GM15510 (cell line): ENCODE data around the gene KCNG1.

Experiments used
- POLR2A ChIP-seq: IDR thresholded peaks from 3 replicates; pipeline ENCODE4 v1.6.1; 2011; ENCODE audit warnings: borderline replicate concordance; ENCODE audit not compliant: insufficient read length; ENCODE audit errors: extremely low read depth

KCNG1 gene

DNA sequence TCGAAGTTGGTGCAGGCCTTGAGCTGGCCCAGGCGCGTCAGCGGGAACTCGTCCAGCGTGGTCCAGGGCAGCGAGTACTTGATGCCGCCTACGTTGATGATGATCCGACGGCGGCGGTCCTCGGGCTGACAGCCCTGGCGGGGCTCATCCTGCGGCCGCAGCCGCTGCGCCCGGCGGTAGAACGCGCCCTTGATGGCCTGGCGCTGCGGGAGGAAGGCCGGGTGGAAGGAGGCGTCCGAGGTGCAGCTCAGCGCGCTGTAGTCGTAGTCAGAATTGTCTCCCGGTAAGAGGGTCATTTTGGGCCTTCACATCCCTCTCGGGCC is 12.9 kb downstream of the KCNG1 start:
- no peak for TF ChIP-seq POLR2A

DNA sequence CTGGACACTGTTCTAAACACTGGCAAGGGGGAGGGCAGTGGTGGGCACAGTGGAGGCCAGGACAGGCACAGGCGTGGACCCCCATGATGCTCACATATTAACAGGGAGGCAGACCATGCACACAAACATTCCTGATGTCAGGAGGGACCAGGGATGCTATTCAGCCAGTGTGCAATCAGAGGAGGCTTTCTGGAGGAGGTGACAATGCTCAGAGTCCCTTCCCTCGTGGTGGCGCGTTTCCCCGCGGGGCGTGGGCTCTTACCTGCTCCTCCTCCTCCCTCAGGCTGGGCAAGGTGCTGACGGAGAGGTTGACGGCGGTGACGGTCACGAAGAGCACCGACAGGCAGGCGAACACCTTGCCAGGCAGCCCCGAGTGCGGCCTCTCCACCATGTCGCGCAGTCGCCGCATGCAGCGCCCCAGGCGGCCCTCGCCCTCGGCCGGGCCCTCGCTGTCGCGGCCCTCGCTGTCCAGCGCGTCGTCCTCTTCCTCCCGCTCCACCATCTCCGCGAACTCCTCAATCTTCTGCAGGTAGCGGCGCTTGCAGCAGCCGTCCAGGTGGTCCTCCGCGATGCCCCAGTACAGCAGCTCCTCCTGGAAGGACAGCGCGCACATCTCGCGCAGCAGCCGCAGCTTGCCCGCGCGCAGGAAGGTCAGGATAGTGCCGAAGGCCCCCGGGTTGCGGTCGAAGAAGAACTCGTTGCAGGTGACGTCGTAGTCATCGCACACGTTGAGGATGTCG is 13.4 kb downstream of the KCNG1 start:
- TF ChIP-seq POLR2A, result no peak

DNA sequence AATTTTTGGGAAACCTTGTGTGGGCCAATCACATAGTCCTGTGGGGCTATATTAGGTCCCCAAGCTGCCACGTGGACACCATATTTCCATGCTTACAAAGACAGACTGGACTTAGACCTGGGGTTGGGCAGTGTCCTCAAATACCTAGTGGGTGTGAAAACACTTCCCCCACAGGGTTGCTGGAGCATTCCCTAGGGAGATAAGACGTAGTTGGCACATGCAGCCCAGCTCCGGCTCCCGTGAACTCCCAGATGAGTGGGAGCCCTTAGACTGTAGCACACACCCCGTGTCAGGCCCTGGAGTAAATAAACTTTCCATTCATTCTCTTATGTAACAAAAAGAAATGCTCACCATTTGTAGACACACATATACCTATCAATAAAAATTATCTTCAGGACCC is 14.2 kb downstream of the KCNG1 start:
- TF ChIP-seq POLR2A, result no peak

DNA sequence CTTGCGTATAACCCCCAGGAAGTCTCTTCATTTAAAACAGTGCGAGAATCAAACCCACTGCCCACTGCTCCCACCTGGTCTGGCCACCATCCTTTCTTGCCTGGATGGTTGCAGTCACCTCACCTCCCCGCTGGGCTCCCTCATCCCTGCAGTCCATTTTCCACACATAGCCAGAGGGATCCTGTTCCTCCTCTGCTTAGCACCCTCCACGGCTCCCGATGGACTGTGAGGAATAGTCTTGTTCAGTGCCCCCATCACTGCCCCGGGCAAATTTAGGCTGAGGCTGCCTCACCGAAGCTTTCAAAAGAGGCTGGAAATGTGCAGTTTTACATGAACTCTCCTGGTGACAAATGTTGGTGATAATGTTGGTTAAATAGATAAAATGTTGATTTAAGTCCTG is 17.7 kb downstream of the KCNG1 start:
- TF ChIP-seq POLR2A, result no peak

DNA sequence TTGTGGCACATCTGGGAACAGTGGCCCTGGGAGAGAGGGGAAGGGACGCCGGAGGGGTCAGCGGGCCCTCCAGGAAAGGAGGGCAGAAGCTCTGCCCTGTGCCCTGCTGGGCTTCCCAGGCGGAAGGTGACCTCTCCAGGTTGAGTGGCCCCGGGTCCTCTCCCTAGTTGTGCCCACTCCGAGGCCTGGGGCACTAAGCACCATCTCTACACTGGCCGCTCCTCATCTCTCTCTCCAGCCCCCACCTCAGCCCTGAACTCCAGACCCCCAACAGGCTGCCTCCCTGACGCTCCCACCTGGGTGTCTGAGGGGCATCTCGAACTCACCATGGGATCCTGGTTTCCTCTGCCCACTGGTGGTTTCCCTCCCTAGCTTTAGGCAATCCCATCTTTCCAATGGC is 18.1 kb downstream of the KCNG1 start:
- no peak for TF ChIP-seq POLR2A

DNA sequence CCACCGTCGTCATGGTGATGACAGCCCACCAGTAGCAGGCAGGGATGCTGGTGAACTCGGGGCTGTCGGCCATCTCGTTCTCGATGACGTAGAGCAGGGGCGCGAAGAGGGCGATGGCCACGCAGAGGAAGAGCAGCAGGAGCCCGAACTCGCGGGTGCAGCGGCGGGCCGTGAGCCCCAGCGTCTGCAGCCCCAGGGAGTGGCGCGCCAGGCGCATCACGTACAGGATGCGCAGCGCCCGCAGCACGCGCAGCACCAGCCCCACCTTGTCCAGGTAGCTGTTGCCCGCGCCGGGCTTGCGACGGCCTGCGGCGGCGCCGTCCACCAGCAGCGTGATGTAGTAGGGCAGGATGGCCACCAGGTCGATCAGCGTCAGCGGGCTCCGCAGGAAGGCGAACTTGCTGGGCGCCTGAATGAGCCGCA is 18.6 kb downstream of the KCNG1 start:
- TF ChIP-seq POLR2A, result no peak

DNA sequence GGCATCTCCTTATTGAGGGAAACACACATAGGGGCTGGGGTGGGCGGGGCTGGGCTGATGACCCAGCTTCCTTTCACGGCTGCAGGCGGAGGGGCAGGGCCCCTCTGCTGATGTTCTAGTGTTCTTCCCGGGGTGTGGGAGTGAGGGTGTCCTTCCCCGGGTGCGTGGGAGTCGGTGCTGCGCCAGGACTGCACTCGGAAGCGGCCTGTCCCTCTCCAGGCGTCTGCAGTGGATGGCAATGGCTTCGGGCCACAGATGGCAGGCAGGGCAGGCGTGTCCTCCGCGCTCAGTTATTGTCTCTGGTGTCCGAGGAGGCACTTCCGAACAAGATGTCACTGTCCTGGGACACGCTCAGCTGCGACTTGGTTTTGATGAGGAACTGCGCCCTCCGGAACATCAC is 19.2 kb downstream of the KCNG1 start:
- no peak for TF ChIP-seq POLR2A

DNA sequence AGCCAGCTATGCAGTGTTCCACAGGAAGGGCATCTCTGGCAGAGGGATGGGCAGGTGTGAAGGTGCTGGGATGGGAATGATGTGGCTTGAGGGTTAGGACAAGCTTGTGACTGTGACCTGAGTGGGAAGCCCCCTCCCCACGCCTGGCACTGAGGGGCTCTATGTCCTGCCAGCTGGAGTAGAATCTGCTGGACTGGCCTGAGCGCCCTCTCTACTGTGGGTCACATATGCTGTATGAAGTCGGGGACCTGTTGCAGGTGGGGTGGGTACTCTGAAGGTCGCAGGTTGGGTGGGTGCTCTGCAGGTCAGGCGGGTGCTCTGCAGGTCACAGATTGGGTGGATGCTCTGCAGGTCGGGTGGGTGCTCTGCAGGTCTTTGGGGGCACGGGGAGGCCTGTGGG is 20.3 kb downstream of the KCNG1 start:
- no peak for TF ChIP-seq POLR2A

DNA sequence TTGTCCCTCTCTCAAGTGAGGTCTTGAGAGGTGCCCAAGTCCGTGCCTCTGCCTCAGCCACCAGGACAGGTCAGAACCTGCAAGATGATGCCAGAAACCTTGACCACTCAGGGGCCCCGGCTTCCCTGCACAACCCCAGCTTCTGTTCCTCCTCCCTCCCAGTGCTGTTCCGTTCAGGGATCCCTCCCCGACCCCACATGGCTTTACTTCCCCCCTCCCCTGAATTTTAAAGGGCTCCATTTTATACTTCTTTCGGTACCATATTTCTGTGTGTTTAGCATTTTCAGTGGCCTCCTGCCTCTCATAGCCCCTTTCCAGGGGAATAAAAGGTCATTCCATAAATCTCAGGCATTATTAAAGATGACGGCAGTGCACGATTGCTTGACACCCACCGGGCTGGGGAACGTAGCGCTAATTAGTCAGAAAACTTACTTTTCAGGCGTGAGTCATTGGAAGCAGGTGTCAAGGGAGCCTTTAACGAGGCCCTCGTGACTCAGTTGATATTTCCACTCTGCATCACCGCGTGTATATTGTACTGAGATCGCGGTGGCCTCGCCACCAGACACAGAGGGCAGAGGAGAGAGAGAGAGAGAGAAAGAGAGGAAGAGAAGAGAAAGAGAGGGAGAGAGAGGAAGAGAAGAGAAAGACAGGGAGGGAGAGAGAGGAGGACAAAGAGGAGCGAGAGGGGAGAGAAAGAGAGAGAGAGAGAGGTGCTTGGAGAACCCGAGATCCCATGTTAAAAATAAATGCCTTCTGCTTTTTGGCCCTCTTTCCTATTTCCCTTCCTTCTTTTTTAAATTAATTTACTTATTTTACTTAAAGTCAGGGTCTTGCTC is 21.3 kb downstream of the KCNG1 start:
- TF ChIP-seq POLR2A, result no peak

DNA sequence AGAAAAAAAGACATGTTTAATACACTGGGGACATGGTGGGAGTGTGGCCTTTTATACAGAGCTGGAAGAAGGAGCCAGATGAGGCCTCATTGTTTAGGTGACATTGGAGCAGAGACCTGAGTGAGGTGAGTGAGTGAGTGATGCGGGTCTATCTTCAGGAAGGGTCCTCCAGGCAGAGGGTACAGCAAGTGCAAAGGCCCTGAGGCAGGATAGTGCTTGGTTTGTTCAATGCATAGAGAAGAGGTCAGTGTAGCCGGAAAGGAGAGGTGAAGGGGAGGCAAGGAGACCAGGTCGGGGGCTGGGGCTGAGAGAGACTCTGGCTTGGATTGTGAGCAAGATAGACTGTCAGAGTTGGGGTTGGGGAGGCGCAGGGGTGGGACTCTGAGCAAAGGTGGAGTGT is 23.6 kb downstream of the KCNG1 start:
- no peak for TF ChIP-seq POLR2A

DNA sequence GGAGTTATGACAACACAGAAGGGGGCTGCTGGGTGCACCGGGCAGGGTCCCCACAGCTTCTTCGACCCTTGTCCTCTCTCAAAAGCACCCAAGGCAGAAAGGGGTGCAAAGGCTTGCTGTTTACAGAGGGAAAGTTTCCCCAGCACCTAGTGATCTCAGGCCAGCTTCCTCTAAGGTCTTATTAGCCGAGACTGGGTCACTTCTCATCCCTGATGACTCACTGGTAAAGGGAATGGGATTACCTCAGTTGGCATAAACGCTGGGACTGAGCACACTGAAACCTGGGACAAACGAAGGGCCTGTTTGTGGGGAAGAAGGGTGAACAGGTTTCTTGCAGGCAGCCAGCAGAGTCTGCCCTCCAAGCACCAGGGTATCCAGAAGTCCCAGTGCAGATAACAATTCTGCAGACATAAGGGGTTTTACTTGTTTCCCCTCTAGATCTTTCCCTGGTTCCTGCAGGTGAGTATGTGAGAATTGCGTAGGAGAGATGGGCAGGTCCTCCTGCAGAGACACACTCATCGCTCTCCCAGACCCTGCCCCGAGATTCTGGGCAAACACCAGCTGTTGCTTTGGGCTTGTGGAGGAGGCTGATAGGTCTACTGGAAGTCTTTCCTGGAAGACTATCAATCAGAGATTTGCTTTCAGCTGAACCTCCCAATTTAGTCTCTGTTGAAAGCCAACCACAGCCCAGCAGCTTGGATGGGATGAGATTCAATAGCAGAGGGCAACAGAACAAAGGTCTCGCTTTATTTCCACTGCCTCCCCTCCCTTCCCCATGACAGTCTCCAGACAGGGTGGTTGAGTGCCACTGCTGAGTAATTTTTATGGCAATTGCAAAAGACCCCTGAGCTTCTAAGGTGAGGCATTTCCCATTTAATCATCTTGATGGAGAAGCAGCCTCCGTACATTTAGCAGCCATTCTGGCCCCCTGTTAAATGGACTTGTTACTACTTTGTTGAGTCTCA is 25.7 kb downstream of the KCNG1 start:
- TF ChIP-seq POLR2A, result no peak

DNA sequence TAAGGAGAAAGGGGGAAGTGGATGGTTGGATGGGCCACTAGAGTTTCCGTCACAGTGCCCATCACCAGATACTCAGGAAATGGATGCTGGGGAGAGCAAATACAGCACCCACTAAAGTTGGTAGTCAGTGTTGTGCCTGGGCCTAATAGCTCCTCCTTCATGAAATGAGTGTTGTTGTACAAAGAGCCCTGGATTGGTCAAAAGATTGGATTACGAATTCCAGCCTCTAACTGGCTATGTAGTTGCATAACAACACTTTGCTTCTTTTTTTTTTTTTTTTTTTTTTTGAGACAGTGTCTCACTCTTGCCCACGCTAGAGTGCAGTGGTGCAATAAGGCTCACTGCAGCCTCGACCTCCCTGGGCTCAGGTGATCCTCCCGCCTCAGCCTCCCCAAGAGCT is 27.4 kb downstream of the KCNG1 start:
- TF ChIP-seq POLR2A, result no peak

DNA sequence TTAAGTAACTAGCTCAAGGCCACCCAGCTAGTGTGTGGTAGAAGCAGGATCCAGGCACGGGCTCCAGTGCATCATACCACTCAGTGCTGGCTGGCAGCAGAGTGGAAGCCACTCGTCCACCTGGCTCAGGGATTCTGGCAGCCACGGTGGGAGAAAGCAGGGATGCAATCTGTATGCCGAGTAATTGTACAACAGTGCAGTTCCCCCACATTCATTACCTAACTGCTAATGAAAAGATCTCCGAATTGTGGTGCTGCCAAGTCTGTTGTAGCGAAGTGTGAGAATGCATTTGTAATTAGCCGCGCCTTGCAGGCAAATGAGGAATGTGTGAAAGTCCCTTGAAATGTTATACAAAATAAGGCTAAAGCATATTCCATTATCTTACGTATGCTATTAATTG is 29.0 kb downstream of the KCNG1 start:
- TF ChIP-seq POLR2A, result no peak

DNA sequence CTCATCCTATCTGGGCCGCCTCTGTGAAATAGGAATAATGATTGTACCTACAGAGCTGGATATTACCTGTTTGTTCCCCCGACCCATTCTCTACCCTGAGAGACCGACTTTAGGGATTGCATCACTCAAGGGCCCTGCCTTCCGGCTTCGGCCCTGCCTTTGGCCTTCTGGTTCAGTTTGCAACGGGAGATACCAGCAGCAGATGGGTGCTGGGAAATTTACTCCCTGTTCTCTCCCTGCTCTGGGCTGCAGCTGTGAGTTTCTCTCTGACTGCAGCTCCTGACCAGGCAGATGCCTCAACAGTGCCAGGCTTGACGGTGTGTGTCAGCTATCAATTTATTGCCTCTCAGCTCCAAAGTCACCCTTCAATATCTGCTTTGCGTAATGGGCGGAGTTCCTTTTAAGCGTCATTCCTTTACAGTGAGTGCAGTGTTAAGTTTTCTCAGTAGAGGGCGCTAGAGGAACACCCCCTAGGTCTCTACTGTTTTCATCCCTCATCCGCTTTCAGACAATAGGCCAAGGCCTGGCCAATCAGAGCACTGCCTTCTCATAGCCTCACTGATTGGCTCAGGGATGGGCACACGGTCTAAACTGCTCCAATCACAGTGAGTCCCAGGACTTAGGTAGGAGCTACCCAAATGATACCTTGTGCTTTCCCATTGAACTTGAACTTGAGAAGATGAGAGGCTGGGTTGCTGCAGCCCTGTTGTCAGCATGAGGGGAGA is 30.0 kb downstream of the KCNG1 start:
- no peak for TF ChIP-seq POLR2A
